22Rv1 (cell line): ENCODE results near the gene KCNQ1.

ENCODE experiments used
- H3K27ac ChIP-seq: fragments of 450-650 bp; 2 replicates; pipeline ENCODE4 v1.5.1; 2017
- ZFX ChIP-seq: fragments of 450-650 bp; IDR thresholded peaks from 2 replicates; pipeline ENCODE4 v1.6.1; 2017; ENCODE audit warnings: antibody characterized with exemption, borderline replicate concordance
- TF ChIP-seq, protein P1 (sequence below): fragments of 450-650 bp; IDR thresholded peaks from 2 replicates; pipeline ENCODE4 v1.5.1; 2017; ENCODE audit warnings: mild to moderate bottlenecking

The KCNQ1 gene

DNA sequence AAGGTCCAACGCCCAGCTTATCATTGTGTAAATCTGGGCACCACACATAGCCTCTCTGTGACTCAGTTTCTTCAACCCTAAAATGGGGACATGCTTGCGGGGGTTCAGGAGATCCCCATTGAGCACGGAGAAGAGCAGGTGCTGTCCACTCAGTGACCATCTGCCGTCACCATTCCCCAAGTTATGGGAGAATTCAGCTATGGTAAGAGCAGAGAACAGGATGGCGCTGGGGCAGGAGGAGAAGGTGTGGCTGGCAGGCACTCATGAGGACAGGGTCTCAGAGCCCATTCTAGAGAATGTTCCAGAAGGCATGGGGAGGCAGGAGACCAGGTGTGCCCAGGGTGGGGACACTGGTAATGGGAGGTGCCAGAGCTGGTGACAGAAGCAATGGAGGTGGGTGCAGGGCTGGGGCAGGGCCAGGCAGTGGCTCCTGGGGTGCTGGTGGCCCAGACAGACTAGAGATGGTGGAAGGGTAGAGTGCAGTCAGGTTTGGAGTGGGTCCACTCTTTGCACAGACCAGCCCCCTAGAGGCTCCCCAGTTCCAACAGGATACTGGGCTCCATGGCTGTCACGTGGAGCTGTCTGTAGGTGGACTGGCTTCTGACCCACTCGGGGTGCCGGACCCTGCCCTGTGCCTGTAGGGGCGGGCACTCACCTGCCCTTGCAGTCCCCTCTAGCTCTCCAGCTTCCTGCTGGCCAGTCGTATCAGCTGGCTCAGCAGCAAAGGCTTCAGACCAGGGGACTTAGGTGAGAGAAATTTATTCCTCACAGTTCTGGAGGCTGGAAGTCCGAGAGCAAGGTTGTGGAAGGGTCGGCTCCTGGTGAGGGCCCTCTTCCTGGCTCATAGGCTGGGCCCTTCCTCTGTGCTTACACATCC is 356.1 kb downstream of the KCNQ1 start:
- TF ChIP-seq ZFX: no peak
- no peak overlapping the region for H3K27ac ChIP-seq

DNA sequence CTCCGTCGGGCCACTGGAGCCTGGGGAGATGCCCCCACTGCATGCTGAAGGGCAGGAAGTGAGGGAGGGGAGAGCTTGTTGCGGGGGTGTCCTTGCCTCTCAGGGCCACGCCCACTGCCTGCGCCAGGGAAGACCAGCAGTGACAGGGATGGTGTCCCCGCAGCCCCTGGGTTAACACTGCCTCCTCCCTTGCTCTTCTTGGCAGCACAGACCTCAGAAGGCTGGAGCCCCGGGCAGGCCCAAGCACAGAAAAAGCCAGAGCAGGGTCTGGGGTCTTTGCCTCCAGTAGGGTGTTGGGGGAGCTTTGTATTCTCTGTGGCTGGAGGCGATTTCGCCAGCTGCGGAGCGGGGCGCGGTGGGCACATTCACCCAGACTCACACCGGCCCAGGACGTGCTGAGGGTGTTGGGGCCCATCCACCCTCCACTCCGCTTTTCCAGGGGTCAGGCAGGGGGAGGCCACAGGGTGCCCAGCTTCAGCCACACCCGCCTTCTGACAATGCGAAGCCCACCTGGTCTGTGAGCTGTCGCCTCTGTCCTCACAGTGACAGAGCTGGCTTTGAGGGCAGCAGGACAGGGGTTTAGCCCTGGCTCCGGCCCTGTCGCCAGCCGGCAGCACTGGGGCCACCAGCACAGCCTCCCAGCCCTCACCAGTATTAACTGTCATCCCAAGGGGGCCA is 357.0 kb downstream of the KCNQ1 start:
- H3K27ac ChIP-seq: no peak overlapping the region
- TF ChIP-seq ZFX: no peak
- TF ChIP-seq, protein P1, sequence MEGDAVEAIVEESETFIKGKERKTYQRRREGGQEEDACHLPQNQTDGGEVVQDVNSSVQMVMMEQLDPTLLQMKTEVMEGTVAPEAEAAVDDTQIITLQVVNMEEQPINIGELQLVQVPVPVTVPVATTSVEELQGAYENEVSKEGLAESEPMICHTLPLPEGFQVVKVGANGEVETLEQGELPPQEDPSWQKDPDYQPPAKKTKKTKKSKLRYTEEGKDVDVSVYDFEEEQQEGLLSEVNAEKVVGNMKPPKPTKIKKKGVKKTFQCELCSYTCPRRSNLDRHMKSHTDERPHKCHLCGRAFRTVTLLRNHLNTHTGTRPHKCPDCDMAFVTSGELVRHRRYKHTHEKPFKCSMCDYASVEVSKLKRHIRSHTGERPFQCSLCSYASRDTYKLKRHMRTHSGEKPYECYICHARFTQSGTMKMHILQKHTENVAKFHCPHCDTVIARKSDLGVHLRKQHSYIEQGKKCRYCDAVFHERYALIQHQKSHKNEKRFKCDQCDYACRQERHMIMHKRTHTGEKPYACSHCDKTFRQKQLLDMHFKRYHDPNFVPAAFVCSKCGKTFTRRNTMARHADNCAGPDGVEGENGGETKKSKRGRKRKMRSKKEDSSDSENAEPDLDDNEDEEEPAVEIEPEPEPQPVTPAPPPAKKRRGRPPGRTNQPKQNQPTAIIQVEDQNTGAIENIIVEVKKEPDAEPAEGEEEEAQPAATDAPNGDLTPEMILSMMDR: no peak

DNA sequence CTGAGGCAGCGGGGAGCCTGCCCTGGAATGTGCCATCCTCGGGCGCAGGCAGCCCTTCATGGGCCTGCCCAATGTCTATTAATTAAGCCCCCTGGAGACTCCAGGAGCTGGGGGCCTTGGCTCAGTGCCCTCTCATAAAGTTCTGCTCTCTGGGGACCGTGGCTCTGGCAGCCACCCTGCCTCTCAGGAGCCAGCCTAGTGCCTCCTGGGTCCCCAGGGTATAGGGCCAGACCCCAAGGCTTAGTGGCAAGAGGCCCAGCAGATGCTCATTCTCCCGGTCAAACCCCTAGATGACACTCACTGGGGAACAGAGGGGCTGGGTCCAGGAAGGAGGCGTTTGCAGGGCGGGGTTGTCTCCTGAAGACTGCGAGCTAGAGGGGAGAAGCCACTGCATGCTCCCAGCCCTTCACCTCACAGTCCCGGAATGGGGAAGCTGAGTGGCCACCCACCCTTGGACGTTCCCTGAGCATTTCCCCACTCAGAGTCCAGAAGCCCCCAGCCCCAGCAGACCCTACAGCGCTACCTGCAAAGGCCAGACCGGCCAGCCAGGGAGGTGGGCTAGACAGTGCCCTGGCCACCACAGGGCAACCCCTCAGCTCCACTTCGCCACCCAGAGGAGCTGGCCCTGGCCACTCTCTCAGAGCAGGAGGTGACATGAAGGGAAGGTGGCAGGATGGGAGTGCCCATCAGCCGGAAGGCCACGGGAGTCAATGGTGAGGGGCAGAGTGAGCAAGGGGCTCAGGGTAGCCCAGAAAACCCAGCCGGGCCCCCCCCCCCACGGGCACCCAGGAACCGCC is 357.8 kb downstream of the KCNQ1 start:
- TF ChIP-seq, protein P1: no peak
- no peak for TF ChIP-seq ZFX
- H3K27ac ChIP-seq: no peak overlapping the region

DNA sequence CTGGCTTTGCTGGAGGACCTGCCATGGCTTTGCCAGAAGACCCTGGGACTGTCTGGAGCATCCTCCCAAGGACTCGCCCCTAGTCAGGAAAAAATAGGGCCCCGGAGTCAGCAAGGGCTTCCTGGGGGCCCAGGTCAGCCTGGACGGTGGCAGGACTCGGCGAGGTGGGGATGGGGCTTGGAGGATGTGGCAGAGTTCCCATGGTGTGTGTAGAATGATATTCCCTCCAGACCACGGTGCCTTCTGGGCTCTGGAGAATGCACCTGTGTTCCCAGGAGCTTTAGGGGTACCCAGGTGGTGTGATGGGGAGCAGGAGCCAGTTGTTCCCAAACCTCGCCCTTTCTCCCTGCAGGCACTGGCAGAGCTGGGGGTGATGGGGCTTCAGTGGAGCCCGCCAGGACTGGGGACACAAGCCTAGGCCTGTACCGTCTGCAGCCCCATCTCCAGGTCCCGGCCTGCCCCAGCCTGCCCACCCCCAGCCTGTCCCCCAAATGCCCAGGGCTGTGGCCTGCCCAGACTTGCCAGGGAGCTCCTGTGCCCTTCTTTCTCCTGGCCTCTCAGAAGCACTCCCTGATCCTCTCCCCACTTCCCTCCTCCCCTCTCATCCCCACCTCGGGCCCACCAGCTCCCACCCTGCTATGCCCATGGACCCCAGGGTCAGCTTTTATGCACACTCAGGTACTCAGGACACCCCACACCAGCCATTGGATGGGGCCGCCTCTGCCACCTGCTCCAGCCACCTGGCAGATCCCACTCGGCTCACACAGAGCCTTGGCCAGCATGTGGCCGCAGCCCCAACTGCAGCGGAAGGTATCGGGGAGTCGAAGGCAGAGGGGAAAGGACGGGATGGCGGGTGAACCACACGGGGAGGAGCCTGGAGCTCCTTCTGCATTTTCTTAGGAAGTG is 358.6 kb downstream of the KCNQ1 start:
- no peak for TF ChIP-seq ZFX
- TF ChIP-seq, protein P1: no peak

DNA sequence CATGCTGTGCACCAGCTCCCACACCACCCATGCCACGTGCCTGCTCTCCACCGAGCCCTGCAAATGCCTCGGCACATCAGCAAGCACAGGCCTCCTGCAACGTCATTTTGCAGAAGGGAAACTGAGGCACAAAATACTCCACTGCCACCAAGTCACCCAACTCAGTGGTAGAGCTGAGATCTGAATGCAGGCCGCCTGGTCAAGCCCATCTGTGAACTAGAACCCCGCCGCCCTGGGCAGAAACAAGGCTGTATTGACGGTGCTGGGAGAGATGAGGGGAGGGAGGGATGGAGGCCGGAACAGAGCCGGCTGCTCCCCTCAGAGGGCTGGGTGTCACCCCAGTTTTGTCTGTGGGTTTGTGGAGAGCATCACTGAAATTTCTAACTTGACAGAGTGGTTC is 359.4 kb downstream of the KCNQ1 start:
- H3K27ac ChIP-seq: no peak overlapping the region
- TF ChIP-seq ZFX: no peak
- TF ChIP-seq, protein P1: no peak

More for the DNA sequence above, 358.6 kb downstream of the KCNQ1 start:
- H3K27ac ChIP-seq: no peak overlapping the region

DNA sequence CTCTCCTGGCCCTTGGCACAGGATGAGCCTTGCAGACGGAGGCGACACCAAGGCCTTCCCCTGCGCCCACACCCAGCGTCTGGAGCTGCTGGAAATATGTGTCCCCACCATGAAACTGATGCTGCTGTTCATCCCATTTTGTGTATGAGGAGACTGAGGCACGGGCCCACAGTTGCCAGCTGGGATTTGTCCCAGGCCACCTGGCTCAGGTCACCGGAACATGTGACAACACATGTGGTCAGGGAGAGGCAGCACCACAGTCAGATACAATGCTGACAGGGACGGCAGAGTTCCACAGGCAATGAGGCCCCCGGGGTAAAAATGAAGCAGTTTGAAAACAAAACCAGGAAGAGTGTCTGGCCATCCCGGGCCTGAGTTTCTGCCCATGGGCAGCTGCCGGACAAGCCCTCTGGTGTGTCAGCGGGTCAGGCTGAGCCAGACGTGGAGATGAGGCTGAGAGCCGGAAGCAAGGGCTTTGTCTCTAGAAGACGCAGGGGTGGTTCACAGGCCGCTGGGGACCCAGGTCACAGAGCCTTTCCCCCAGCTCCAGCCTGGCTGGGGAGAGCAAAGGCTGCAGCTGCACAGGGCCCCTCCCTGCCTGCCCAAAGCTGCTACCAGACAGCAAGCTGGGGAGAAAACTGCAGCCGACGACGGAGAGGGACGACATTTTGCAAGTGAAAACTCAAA is 360.0 kb downstream of the KCNQ1 start:
- H3K27ac ChIP-seq: no peak overlapping the region
- TF ChIP-seq ZFX: no peak
- TF ChIP-seq, protein P1: no peak
